H9 (cell line): ENCODE results near the gene RGS6. TPM values are rescaled to one million over a fixed set of nuclear protein-coding genes. Genes with fewer than 3 reads are reported as not detected.

ENCODE experiments used
- DNase-seq: peaks from one replicate; pipeline ENCODE4 v3.0.0-alpha.2; 2017
- H2AFZ ChIP-seq: one replicate; pipeline ENCODE4 v1.6.1; 2013; ENCODE audit warnings: mild to moderate bottlenecking, low read length, control low read depth, moderate library complexity
- H2AK5ac ChIP-seq: 2 replicates; pipeline ENCODE4 v1.6.1; 2013; ENCODE audit warnings: low read length, control low read depth, mixed read lengths; ENCODE audit not compliant: insufficient read length
- H2BK120ac ChIP-seq: one replicate; pipeline ENCODE4 v1.6.1; 2013; ENCODE audit warnings: low read depth, mild to moderate bottlenecking, low read length, control low read depth, inconsistent platforms; ENCODE audit not compliant: poor library complexity, severe bottlenecking
- H2BK12ac ChIP-seq: 2 replicates; pipeline ENCODE4 v1.6.1; 2013; ENCODE audit warnings: low read length, control low read depth, mixed read lengths, low read depth; ENCODE audit not compliant: insufficient read length
- H2BK15ac ChIP-seq: 2 replicates; pipeline ENCODE4 v1.6.1; 2013; ENCODE audit warnings: low read depth, low read length, control low read depth
- H2BK20ac ChIP-seq: one replicate; pipeline ENCODE4 v1.6.1; 2013; ENCODE audit warnings: low read depth, mild to moderate bottlenecking, low read length, control low read depth, inconsistent platforms; ENCODE audit not compliant: poor library complexity, severe bottlenecking
- H2BK5ac ChIP-seq: 2 replicates; pipeline ENCODE4 v1.6.1; 2013; ENCODE audit warnings: low read length, control low read depth, mixed read lengths; ENCODE audit not compliant: insufficient read length
- H3K14ac ChIP-seq: 2 replicates; pipeline ENCODE4 v1.6.1; 2013; ENCODE audit warnings: low read length, control low read depth; ENCODE audit not compliant: insufficient read depth
- H3K18ac ChIP-seq: 2 replicates; pipeline ENCODE4 v1.6.1; 2013; ENCODE audit warnings: low read depth, mild to moderate bottlenecking, mixed read lengths, low read length, control low read depth; ENCODE audit not compliant: insufficient read length
- H3K23ac ChIP-seq: 2 replicates; pipeline ENCODE4 v1.6.1; 2013; ENCODE audit warnings: low read length, control low read depth, mixed read lengths, low read depth; ENCODE audit not compliant: insufficient read length
- H3K23me2 ChIP-seq: 2 replicates; pipeline ENCODE4 v1.6.1; 2013; ENCODE audit warnings: low read depth, mild to moderate bottlenecking, mixed read lengths, low read length, control low read depth; ENCODE audit not compliant: insufficient read length, poor library complexity, severe bottlenecking
- H3K27ac ChIP-seq: 2 replicates; pipeline ENCODE4 v1.5.1; 2013; ENCODE audit warnings: low read length, control low read depth, mixed read lengths, low read depth; ENCODE audit not compliant: insufficient read length
- H3K27me3 ChIP-seq: 2 replicates; pipeline ENCODE4 v1.6.1; 2013; ENCODE audit warnings: low read length, control low read depth, inconsistent platforms; ENCODE audit not compliant: insufficient read depth
- H3K4ac ChIP-seq: 2 replicates; pipeline ENCODE4 v1.6.1; 2013; ENCODE audit warnings: low read depth, mild to moderate bottlenecking, control low read depth, inconsistent platforms, low read length, moderate library complexity
- H3K4me1 ChIP-seq: 2 replicates; pipeline ENCODE4 v1.6.1; 2013; ENCODE audit warnings: low read length, control low read depth, inconsistent platforms; ENCODE audit not compliant: insufficient read depth
- H3K4me2 ChIP-seq: 2 replicates; pipeline ENCODE4 v1.6.1; 2013; ENCODE audit warnings: low read length, control low read depth, mixed read lengths; ENCODE audit not compliant: insufficient read length, insufficient read depth
- H3K56ac ChIP-seq: 2 replicates; pipeline ENCODE4 v1.6.1; 2013; ENCODE audit warnings: low read depth, mild to moderate bottlenecking, mixed read lengths, low read length, control low read depth; ENCODE audit not compliant: insufficient read length
- H3K79me1 ChIP-seq: 2 replicates; pipeline ENCODE4 v1.6.1; 2013; ENCODE audit warnings: low read depth, mild to moderate bottlenecking, moderate library complexity, low read length, control low read depth, inconsistent platforms; ENCODE audit not compliant: insufficient read depth, poor library complexity, severe bottlenecking
- H3K79me2 ChIP-seq: 2 replicates; pipeline ENCODE4 v1.6.1; 2013; ENCODE audit warnings: low read length, control low read depth, inconsistent platforms; ENCODE audit not compliant: insufficient read depth
- H3K9ac ChIP-seq: 2 replicates; pipeline ENCODE4 v1.6.1; 2013; ENCODE audit warnings: low read length, control low read depth, mixed read lengths; ENCODE audit not compliant: insufficient read length; ENCODE audit errors: extremely low read depth
- H3K9me3 ChIP-seq: one replicate; pipeline ENCODE4 v1.6.1; 2013; ENCODE audit warnings: low read depth, low read length, inconsistent platforms; ENCODE audit not compliant: control insufficient read depth
- H3T11ph ChIP-seq: one replicate; pipeline ENCODE4 v1.6.1; 2013; ENCODE audit warnings: mild to moderate bottlenecking, low read length, control low read depth, inconsistent platforms
- H4K20me1 ChIP-seq: one replicate; pipeline ENCODE4 v1.6.1; 2013; ENCODE audit not compliant: control insufficient read depth, insufficient read length, insufficient read depth
- H4K5ac ChIP-seq: 2 replicates; pipeline ENCODE4 v1.6.1; 2013; ENCODE audit warnings: low read depth, mild to moderate bottlenecking, mixed read lengths, low read length, control low read depth; ENCODE audit not compliant: insufficient read length
- H4K8ac ChIP-seq: replicated peaks from 2 replicates; pipeline ENCODE4 v1.6.1; 2013; ENCODE audit warnings: low read length, control low read depth, mixed read lengths, low read depth; ENCODE audit not compliant: insufficient read length
- H4K91ac ChIP-seq: 2 replicates; pipeline ENCODE4 v1.6.1; 2013; ENCODE audit warnings: low read depth, mild to moderate bottlenecking, moderate library complexity, mixed read lengths, low read length, control low read depth; ENCODE audit not compliant: insufficient read length
- H3K27ac Mint-ChIP-seq, 3 experiments: 2 replicates in 2 of 3; 3 replicates in 1 of 3; pipeline ENCODE4 v1.8.0; 2020 to 2021; ENCODE audit warnings: mixed read lengths in 3 of 3, mild to moderate bottlenecking in 1 of 3, moderate library complexity in 1 of 3
- H3K27me3 Mint-ChIP-seq: 2 replicates; pipeline ENCODE4 v1.8.0; 2021; ENCODE audit warnings: low read depth, mild to moderate bottlenecking, moderate library complexity, mixed read lengths
- H3K36me3 Mint-ChIP-seq, 3 experiments: 2 replicates in 2 of 3; 3 replicates in 1 of 3; pipeline ENCODE4 v1.8.0; 2020 to 2021; ENCODE audit warnings: low read depth in 3 of 3, mixed read lengths in 3 of 3; ENCODE audit not compliant: insufficient read depth in 1 of 3
- H3K4me1 Mint-ChIP-seq, 2 experiments: 2 replicates each; pipeline ENCODE4 v1.8.0; 2020; ENCODE audit warnings: mixed read lengths in 2 of 2
- H3K4me3 Mint-ChIP-seq, 2 experiments: 2 replicates in 1 of 2; 3 replicates in 1 of 2; pipeline ENCODE4 v1.8.0; 2020 to 2021; ENCODE audit warnings: mild to moderate bottlenecking in 2 of 2, mixed read lengths in 2 of 2, moderate library complexity in 1 of 2
- H3K9me3 Mint-ChIP-seq, 2 experiments: 2 replicates in 1 of 2; 3 replicates in 1 of 2; pipeline ENCODE4 v1.8.0; 2020; ENCODE audit warnings: mild to moderate bottlenecking in 2 of 2, mixed read lengths in 2 of 2, moderate library complexity in 1 of 2
- CTCF ChIP-seq: fragments of 200-600 bp; sonication (generic); conservative IDR thresholded peaks from 3 replicates; pipeline ENCODE4 v1.8.0; 2021; ENCODE audit warnings: antibody characterized with exemption, mild to moderate bottlenecking
- WGBS: extraction: QIAGEN DNeasy Blood & Tissue Kit; methylation state at CpG from one replicate; pipeline ENCODE4 v1.1.7; 2013; ENCODE audit warnings: missing lambda C conversion rate, low lambda C conversion rate, mixed read lengths; ENCODE audit not compliant: insufficient read length; ENCODE audit errors: extremely low coverage; 5-methylcytosine and 5-hydroxymethylcytosine counted together
- total RNA-seq: library from RNA; stranded (reverse); gene quantifications from 2 replicates; pipeline ENCODE4 v1.2.1, GENCODE V29; 2021

Gene RGS6
- total RNA-seq, 1 experiment from 2014 or later, result 3.0 TPM

- Histone ChIP-seq H3K27ac (no peak overlapping the region), H3K4me2 (no peak overlapping the region), H4K8ac (no peak overlapping the region), H3K56ac (no peak overlapping the region), H3K79me2 (no peaks in the 10 kb centered on the region), H3K9ac (no peak overlapping the region), H2BK15ac (no peak overlapping the region), H3K4ac (no peak overlapping the region), H3K23me2 (no peaks in the 10 kb centered on the region), H2BK12ac (no peak overlapping the region), H3K18ac (no peak overlapping the region), H2AK5ac (no peak overlapping the region), H2AFZ (no peak overlapping the region), H4K20me1 (no peaks in the 10 kb centered on the region), H4K91ac (no peak overlapping the region), H4K5ac (no peak overlapping the region), H3T11ph (no peak overlapping the region), H2BK20ac (no peak overlapping the region), H3K4me1 (no peaks in the 10 kb centered on the region), H3K79me1 (no peaks in the 10 kb centered on the region), H3K9me3 (no peaks in the 10 kb centered on the region), H3K14ac (no peak overlapping the region), H2BK5ac (no peak overlapping the region), H3K27me3 (no peaks in the 10 kb centered on the region), H3K23ac (no peak overlapping the region), H2BK120ac (no peak overlapping the region)
- no peaks in the 10 kb centered on the region for H3K36me3 Mint-ChIP-seq
- no peaks in the 10 kb centered on the region for H3K9me3 Mint-ChIP-seq
- no peak for DNase-seq
- H3K4me3 Mint-ChIP-seq, result no peak overlapping the region
- no peaks in the 10 kb centered on the region for H3K27me3 Mint-ChIP-seq
- WGBS, result no CpG with 5 or more reads among the region's 14 CpGs
- peaks cover 6 to 10% of the 10 kb centered on the region in 2 experiments for H3K4me1 Mint-ChIP-seq
- H3K27ac Mint-ChIP-seq, result no peak overlapping the region
- no peak for TF ChIP-seq CTCF
Measured at GRCh38 chr14:72594099-72594901, 662.1 kb downstream of the RGS6 start.
